Stimulated activated naive CD4-positive, alpha-beta T cell (primary cell): ENCODE data around the gene GDF11.
"Not testable (repeated sequence)": the region's sequence is repeated elsewhere in the genome, so short reads cannot be mapped to it uniquely, and the experiment has no call there.

ENCODE experiments used
- DNase-seq, 6 experiments: peaks; one replicate each; lab custom pipeline; 2025; lab: John Stamatoyannopoulos, UW

The GDF11 gene

DNA sequence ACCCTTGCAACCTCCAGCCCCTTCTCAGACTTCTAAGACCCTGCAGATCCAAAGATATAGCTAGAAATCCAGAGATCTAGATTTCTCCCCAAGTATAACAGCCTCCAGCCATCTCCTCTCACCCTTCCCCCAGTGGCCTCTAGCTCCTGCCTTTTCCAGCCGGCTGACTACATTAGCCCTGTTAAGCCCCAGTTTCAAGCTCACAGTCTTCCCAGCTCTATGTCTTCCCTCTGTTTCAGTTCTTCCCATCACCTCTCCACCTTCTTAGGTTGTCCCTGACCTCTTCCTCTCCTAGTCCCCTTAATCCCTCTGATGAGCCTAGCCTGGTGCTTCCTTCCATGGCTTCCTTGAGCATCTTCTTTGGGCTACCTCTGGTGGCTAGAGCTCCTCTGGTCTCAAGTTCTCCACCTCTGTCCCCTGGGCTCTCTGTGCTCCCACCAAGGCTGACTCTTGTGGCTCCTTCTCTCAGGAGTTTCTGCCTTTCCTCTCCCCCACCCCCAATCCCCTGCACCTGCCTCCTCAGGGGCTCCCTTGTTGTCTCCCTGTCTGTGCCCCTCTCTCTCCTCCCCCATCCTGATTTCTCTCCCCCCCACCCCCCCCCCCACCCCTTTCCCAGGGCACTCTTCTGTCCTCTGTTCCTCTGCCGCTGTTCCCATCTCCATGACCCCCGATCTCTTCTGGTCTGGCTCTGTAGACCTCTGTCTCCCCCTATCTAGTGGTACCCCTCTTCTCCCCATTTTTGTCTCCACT is 816 bp upstream of the GDF11 start:
- DNase-seq, result no peak

DNA sequence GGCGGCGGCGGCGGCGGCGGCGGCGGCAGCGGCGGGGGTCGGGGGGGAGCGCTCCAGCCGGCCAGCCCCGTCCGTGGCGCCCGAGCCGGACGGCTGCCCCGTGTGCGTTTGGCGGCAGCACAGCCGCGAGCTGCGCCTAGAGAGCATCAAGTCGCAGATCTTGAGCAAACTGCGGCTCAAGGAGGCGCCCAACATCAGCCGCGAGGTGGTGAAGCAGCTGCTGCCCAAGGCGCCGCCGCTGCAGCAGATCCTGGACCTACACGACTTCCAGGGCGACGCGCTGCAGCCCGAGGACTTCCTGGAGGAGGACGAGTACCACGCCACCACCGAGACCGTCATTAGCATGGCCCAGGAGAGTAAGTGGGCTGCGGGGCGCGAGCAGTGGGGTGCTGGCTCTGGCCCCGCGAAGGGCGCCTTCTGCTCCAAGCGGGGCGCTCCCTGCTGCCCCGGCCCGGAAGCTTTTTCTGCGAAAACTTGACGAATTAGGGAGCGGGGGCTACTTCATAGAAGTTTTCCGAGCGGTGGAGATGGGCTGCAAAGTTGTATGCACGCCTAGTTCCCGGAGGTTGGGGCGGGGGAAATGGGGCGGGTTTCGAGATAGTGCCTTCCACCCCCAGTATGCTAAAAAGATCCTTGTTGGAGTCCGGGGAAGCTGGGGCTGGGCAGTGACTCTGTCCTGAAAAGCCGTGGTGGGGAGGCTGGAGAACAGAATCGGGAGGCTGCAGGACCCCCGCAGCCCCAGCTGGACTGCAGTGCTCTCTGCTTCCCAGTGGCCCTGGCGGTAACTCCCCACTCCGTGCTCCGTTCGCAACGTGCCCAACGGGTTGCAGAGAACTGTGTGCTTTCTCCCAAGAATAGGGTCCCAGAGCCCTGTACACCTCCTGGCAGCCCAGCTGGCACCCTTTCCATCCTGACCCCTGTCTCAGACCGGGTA is 751 bp downstream of the GDF11 start:
- peak in 4 of 6 experiments; percentile 45 to 64 (median 52) for DNase-seq

DNA sequence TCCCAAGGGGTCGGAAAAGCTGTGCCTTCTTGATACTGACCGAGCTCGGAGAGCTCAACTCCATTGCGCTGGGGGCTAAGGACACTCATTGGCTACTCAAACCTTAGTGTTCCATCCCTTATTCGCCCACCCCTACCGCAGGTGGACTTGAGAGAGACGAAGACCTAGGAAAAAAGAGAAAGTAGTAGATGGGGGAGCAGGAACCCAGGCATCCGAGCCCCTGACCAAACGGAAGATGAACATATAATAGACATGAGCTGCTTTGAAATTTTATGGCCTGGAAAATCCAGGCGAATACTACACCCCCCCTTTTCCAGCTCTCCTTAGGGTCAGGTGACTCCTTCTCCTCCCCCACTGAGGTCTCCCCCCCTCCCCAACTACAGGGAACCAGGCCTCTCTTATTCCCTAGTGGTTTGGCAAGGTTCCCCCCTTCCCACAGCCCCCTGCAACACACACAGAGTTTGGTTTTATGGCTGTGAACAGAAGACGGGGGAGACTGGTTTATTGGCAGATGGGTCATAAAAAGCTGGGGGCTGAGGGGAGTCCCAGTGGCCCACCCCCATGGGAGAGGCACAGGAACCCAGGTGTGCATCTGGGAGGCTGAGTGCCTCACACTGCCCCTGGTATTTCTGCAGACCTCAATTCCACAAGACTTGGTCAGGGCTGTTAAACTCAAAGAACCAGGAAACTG is 1.6 kb downstream of the GDF11 start:
- DNase-seq, result no peak

DNA sequence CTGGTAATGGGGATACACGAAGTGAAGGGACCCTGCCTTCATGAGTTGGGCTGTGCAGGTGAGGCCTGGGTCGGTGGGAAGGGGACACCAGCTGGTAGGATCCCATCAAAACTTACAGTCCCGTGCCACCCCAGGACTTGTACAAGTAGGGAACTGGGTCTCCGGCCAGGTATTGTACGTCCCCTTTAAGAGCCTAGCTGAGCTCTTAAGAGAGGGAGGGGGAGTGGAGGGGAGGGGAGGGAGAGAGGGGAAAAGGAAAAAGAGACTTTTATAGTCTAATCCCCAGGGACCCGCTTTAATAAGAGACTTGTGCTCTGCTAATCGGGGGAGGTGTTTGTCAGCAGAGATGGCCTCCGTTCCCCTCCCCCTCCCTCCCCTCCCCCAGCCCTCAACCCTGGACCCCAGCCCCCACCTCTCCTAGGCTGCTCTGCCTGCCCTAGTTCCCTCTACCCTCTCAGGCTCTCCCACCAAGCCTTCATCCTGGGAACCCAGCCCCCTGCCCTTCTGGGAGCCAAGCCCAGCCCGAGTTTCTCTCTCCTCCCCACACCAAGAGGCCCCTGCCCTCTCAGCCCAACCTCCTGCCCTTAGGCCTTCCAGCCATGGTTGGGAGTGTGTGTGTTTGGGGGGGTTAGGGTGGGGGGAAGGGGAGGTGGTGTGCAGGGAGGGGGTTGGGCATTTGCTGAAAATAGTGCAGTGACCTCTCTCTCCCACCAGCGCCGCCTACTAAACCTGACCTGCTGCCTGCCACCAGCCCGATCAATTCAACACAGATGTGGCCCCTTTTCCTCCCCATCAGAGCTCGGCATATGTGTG is 2.6 kb downstream of the GDF11 start:
- DNase-seq, result no peak

DNA sequence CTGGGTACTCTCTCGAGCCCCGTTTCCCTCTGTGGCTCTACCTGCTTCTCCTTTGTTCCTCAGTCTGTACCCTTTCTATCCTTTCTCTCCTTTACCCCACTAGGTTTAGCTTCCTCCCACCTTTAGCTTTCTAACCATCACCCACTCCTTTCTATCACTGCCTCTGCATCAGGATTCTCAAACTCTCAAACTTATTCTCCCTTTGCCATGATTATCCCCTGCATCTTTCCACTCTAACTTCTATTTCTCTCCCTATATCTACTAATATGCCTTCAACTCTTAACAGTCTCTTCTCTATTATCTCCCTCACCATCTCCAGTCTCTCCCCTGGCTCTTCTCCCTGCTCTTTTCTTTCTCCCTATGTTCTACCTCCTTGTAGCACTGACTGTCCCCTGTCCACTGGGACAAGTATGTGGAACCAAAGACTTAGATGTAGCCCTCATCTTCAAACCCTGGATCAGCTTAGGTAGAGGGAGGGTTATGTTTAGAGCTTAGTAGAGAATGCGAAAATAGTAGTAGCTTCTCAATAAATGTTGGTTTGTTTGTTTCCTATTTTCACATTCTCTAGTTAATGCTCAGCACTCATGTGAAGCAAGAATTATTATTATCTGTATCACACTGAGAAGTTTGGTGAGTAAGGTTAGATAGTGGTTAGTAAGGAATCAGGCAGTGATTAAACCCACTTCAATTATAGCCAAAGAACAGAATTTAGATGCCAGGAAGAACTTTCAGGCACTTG is 3.4 kb downstream of the GDF11 start:
- no peak for DNase-seq

DNA sequence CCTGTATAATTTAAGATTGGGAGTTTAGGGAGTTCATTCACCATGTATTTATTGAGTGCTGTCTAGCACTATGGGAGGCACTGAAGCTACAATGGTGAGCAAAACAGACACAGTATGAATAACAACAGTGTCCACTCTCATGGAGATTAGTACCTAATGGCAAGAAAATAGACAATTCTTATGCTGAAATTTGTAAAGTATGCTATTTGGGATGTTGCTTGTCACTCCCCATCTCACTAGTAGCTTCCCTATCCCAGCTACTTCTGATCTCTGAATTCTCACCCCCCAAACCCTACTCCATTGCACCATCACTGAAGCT is 4.0 kb downstream of the GDF11 start:
- DNase-seq, result no peak

DNA sequence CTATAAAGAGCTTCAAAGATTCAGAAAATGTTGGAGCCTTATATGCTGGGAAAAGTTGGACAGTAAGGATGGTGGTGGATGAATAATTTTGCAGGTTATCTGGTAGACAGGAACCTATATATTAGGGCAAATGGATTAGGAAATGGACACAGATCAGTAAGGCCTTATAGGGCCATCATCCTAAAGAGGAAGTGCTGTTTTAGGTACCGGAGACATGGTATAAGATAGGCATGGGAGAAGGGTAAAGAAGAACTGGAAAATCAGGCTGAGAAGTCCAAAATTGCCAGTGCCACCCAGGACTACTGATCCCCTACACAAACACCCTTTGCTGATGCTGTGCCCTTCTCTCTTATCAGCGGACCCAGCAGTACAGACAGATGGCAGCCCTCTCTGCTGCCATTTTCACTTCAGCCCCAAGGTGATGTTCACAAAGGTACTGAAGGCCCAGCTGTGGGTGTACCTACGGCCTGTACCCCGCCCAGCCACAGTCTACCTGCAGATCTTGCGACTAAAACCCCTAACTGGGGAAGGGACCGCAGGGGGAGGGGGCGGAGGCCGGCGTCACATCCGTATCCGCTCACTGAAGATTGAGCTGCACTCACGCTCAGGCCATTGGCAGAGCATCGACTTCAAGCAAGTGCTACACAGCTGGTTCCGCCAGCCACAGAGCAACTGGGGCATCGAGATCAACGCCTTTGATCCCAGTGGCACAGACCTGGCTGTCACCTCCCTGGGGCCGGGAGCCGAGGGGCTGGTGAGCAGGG is 5.5 kb downstream of the GDF11 start:
- DNase-seq, result no peak

DNA sequence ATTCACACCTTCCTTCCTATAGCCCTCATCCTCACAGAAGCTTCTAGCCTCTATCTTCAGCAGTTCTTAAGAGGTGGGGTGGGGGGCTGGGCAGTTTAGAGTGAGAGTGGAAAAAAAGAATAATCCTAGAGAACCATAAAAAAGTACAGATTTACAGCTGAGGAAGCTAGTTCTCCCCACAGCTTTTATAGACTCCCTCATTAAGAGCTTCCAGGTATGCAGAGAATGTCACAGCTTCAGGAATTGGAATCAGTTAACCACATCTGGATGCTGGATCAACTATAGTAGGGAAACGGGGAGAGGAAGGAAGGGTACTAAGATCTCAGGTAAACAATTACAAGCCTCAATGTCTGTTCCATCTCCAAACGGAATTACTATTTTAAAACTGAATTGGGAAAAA is 12.3 kb downstream of the GDF11 start:
- DNase-seq, result no peak

DNA sequence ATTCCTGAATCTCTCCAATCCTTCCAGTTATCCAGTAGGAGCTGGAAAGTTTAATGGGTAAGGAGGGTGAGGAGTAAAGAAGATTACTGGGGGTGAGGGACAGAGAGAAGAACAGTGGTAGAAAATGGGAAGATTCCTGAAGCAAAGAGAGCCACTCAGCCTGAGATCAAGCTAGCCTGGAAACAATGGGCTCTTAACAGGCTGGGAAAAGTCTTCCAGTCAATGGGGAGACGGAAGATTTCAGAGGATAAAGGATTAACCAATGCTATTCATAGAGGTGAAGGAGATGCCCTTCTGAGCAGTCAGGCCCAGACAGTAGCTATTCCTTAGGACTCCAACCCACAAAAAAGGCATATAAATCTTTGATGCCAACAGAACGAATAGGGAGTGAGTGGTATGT is 14.8 kb downstream of the GDF11 start:
- no peak for DNase-seq

DNA sequence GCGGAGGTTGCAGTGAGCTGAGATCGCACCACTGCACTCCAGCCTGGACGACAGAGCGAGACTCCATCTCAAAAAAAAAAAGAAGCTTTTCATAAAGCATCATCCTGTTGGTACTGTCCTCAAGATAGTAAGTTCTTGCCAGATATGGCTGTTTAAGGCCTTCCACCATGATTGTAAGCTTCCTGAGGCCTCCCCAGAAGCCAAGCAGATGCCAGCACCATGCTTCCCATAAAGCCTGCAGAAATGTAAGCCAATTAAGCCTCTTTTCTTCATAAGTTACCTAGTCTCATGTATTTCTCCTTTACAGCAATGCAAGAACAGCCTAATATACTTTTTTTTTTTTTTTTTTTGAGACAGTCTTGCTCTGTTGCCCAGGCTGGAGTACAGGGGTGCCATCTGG is 15.7 kb downstream of the GDF11 start:
- DNase-seq, result not testable (repeated sequence)

DNA sequence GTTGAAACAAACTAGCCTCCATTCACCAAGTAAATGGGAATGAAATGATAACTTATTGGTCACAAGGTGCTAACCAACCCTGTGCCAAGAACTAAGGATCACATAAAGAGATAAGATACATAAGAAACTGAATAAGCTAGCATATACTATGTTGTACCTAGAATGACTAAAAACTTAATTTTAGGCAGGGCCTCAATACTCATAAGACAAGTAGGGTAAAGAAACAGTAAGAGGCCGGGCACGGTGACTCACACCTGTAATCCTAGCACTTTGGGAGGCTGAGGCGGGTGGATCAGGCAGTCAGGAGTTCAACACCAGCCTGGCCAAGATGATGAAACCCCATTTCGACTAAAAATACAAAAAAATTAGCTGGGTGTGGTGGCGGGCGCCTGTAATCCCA is 17.7 kb downstream of the GDF11 start:
- DNase-seq, result no peak

DNA sequence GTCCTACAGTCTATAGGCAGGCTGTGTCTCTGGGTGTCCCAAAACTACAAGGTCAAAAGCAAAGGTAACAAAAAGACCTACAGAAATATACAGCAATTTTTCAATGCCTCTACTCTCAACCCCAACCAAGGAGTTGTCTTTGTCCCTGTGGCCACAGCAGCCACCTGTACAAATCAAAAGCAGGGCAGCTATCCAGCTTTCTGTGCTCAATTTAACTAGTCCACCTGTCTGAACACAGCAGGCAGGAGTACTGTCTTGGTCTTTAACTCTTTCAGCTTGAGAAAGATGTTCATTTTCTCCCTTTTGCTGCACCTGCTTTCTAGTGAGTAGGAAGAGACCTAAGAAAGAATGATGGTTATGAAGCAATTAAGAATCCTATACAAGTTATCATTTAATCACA is 19.7 kb downstream of the GDF11 start:
- no peak for DNase-seq

DNA sequence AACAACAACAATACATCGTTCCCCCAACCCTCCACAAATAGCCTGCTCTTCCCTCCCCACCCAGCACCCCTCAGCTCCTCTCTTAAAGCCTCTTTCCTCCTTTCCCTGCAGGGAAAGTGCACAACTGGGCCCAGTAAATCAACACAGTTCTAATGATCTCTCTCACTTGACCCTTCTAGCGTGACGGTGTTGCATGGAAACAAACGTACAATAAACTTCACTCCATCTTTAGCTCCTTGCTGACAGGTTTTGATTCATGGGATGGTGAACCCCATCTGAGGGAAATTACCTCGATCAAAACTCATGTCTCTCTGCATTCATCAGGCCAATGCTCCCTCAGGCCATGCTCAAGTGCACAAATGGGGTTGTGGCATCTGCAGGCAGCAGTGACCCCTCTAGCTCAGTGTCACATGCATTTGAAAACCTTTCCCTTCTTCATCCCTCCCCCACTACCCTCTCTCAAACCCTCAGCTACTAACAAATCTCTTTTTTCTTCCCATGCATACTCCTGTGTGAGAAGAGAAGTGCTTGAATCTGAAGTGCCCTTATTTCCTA is 22.9 kb downstream of the GDF11 start:
- no peak for DNase-seq

DNA sequence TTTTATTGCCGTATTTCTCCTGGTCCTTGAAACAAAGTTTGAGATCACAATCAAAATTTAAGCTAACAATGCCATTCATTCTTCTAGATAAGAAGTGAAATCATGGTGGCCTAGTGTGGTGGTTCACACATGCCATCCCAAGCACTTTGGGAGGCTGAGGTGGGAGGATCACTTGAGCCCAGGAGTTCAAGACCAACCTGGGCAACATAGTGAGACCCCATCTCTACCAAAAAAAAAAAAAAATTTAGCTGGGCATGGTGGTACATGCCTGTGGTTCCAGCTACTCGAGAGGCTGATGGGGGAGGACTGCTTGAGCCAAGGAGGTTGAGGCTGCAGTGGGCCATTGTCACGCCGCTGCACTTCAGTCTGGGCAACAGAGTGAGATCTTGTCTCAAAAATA is 24.2 kb downstream of the GDF11 start:
- no peak for DNase-seq

DNA sequence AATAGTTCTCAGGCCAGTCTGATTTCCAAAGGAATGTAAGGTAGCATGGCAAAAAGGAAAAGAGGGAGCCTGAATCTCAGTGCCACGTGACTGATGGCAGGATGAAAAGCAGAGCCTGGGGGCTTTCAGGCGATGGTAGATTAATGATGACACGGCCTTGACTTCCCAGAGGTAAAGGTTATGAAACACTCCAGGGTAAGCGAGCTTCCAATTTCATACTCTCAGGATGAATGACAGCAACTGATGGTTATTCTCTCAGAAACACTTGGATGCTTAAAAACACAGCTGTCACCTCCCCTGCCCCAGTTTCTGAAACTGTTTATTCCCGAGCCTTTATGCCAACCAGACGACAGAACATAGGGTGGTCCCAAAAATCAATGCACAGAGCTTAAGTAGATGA is 28.8 kb downstream of the GDF11 start:
- DNase-seq, result no peak

DNA sequence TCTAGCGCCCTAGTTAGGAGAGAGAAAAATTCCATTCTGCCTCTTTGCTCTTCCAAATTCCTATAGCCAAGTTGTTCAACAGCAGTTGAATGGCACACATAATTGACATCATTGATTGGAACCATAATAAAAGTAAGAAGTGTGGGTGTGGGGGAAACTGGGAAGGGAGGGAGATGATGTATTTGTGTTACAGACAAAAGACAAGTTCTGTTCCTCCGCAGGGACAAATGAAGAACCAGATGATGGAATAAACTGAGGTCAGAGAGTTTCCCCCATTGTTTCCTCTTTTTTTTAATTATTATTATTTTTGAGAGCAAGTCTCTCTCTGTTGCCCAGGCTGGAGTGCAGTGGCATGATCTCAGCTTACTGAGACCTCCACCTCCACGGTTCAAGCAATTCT is 34.9 kb downstream of the GDF11 start:
- DNase-seq, result no peak

DNA sequence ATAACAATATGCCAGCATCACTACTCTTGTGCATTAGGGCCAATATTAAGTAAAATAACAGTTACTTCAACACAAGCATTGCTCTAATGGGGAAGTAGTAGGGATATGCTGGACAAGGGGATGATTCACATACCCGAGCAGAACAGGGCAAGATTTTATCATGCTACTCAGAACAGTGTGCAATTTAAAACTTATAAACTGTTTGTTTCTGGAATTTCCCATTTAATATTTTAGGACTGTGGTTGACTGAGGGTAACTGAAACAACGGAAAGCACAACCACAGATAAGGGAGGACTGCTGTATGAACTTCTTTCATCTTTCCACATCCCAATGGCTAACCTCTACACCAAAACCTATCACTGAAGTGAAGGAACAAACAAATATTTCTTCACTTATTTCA is 37.8 kb downstream of the GDF11 start:
- no peak for DNase-seq

DNA sequence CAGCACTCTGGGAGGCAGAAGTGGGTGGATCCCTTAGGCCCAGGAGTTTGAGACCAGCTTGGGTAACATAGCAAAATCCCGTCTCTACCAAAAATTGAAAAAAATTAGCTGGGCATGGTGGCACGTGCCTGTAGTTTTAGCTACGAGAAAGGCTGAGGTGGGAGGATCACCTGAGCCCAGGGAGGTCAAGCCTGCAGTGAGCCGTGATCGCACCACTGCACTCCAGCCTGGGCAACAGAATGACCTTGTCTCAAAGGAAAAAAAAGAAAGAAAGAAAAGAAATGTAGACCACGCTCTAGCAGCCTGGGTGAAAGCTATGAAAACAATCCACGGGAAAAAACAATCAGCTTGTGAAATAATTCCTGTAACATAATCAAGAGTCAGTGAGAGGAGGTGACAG is 45.6 kb downstream of the GDF11 start:
- DNase-seq, result no peak

DNA sequence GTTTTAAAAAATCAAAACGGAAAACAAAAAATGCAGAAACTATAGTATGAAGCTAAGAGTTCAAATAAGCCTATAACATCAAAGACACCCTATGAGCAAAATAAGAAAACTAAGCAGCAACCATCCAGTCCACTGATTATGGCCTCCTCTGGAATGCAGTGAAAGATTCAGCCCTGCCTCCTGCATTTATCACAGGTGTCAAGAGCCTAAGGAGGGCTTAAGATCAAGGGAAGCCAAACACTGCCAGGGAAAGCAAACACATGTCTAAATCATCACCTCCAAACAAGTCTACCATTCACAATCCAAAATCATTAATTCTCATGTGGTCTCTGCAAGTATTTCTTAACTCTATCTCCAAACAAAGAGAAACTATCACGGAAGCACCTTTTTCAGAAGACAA is 46.2 kb downstream of the GDF11 start:
- no peak for DNase-seq

DNA sequence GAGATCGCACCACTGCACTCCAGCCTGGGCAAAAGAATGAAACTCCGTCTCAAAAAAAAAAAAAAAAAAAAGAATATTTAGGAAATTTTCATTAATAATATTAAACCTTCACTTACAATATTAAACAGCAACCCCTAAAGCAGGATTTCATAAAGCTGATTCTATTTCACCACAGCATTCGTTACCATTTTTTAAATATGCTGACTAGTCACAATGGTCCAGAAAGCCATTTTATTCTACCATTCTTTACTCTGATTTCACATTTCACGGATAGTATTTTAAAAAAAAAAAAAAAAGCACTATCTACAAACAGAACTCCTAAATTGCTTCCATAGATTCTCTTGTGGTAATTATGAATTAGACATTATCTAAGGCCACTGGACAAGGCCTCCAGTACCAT is 47.0 kb downstream of the GDF11 start:
- no peak for DNase-seq
